A549 (cell line): ENCODE results near the gene INO80. TPM values are rescaled to one million over a fixed set of nuclear protein-coding genes. Genes with fewer than 3 reads are reported as not detected.

Experiments
- ATAC-seq, 2 experiments: fragments of 200-7000 bp in 1 of 2; fragments of >200 bp in 1 of 2; cut with Nextera tagmentation in 1 of 2; cut with Tn5 transposase in 1 of 2; 3 replicates each; pipeline versions ENCODE4 v1.8.0 to v1.9.1; 2018 to 2020; ENCODE audit warnings: mild to moderate bottlenecking in 1 of 2, moderate library complexity in 1 of 2
- CTCF ChIA-PET: fragments of 300-600 bp; sonication (Branson Sonifier 250); formaldehyde crosslinking; extraction: SDS; loops from one replicate; lab custom pipeline; 2021; ENCODE audit warnings: antibody characterized with exemption, inconsistent platforms; lab: Yijun Ruan, JAX
- POLR2A ChIA-PET: fragments of 350-600 bp; formaldehyde crosslinking; extraction: SDS; loops from one replicate; lab custom pipeline; 2021; ENCODE audit warnings: antibody characterized with exemption, inconsistent platforms; lab: Yijun Ruan, JAX
- DNase-seq, 2 experiments: peaks; one replicate each; pipeline versions ENCODE4 v3.0.0 to v3.0.0-alpha.2; 2011 to 2016; ENCODE audit warnings: low read depth in 1 of 2, low spot score in 1 of 2
- FAIRE-seq: peaks from 2 replicates; lab custom pipeline; 2011; peaks lifted over from hg19 to GRCh38; lab: Jason Lieb, UNC
- H3K27ac ChIP-seq, 2 experiments: fragments of >200 bp; sonication (Bioruptor Twin); formaldehyde crosslinking; 3 replicates each; pipeline ENCODE4 v1.5.1; 2016 to 2017
- H3K4me1 ChIP-seq: fragments of >200 bp; sonication (Bioruptor Twin); formaldehyde crosslinking; 3 replicates; pipeline ENCODE4 v1.6.1; 2016
- H3K4me2 ChIP-seq: fragments of >200 bp; sonication (Bioruptor Twin); formaldehyde crosslinking; 3 replicates; pipeline ENCODE4 v1.6.1; 2016
- H3K4me3 ChIP-seq: fragments of >200 bp; sonication (Bioruptor Twin); formaldehyde crosslinking; 3 replicates; pipeline ENCODE4 v1.5.1; 2016
- H3K9me3 ChIP-seq: fragments of >200 bp; sonication (Bioruptor Twin); formaldehyde crosslinking; 3 replicates; pipeline ENCODE4 v1.6.1; 2016
- BHLHE40 ChIP-seq: IDR thresholded peaks from 2 replicates; pipeline ENCODE4 v1.6.1; 2012; ENCODE audit warnings: low read depth, low read length, inconsistent platforms
- CBX2 ChIP-seq: fragments of 200-600 bp; sonication (generic); IDR thresholded peaks from 2 replicates; pipeline ENCODE4 v1.6.1; 2016; ENCODE audit warnings: low read depth, mild to moderate bottlenecking, borderline replicate concordance
- CBX8 ChIP-seq: fragments of 200-600 bp; sonication (generic); IDR thresholded peaks from 2 replicates; pipeline ENCODE4 v1.6.1; 2016
- EHF ChIP-seq: fragments of 250-450 bp; sonication (Bioruptor Pico); IDR thresholded peaks from 2 replicates; pipeline ENCODE4 v1.5.0; 2020; ENCODE audit warnings: mild to moderate bottlenecking
- EHMT2 ChIP-seq: fragments of 200-600 bp; sonication (generic); IDR thresholded peaks from 2 replicates; pipeline ENCODE4 v1.6.1; 2016; ENCODE audit warnings: antibody characterized with exemption, low read depth, mild to moderate bottlenecking, moderate library complexity
- GATA3 ChIP-seq: IDR thresholded peaks from 2 replicates; pipeline ENCODE4 v1.6.1; 2012; ENCODE audit warnings: borderline replicate concordance
- HDAC2 ChIP-seq: fragments of 200-600 bp; sonication (generic); IDR thresholded peaks from 2 replicates; pipeline ENCODE4 v1.6.1; 2016
- HEYL ChIP-seq: fragments of 250-450 bp; sonication (Bioruptor Pico); IDR thresholded peaks from 2 replicates; pipeline ENCODE4 v1.8.0; 2021; ENCODE audit warnings: mild to moderate bottlenecking, moderate library complexity
- MYC ChIP-seq: IDR thresholded peaks from 2 replicates; pipeline ENCODE4 v1.6.1; 2012; ENCODE audit warnings: mild to moderate bottlenecking, inconsistent platforms, low read length, improper control_type of control experiment, borderline replicate concordance
- NR3C1 ChIP-seq: fragments of >200 bp; sonication (Bioruptor Twin); formaldehyde crosslinking; IDR thresholded peaks from 3 replicates; pipeline ENCODE4 v1.6.1; 2017
- RAD21 ChIP-seq, 2 experiments: fragments of >200 bp in 1 of 2; sonication (Bioruptor Twin) in 1 of 2; formaldehyde crosslinking in 1 of 2; IDR thresholded peaks in 1 of 2; conservative IDR thresholded peaks in 1 of 2; 2 replicates in 1 of 2; 3 replicates in 1 of 2; pipeline ENCODE4 v1.6.1; 2012 to 2018; ENCODE audit warnings: inconsistent platforms in 1 of 2
- RCOR1 ChIP-seq: fragments of 150-350 bp; IDR thresholded peaks from 2 replicates; pipeline ENCODE4 v1.6.1; 2014; ENCODE audit warnings: antibody characterized with exemption, low read length, low read depth
- RFX5 ChIP-seq: fragments of 450-650 bp; IDR thresholded peaks from 2 replicates; pipeline ENCODE4 v1.7.1; 2014; ENCODE audit warnings: antibody characterized with exemption, mild to moderate bottlenecking, moderate library complexity
- TFCP2L1 ChIP-seq: fragments of 250-450 bp; sonication (Bioruptor Pico); IDR thresholded peaks from 2 replicates; pipeline ENCODE4 v1.5.0; 2021; ENCODE audit warnings: mild to moderate bottlenecking
- ZC3H11A ChIP-seq: fragments of 450-650 bp; IDR thresholded peaks from 2 replicates; pipeline ENCODE4 v1.6.1; 2014; ENCODE audit warnings: antibody characterized with exemption, mild to moderate bottlenecking
- ZNF302 ChIP-seq: fragments of 250-450 bp; sonication (Bioruptor Pico); IDR thresholded peaks from 2 replicates; pipeline ENCODE4 v1.9.0; 2021; ENCODE audit warnings: inconsistent platforms, mild to moderate bottlenecking, moderate library complexity
- ZSCAN20 ChIP-seq: fragments of 250-450 bp; sonication (Bioruptor Pico); IDR thresholded peaks from 2 replicates; pipeline ENCODE4 v1.8.0; 2022; ENCODE audit warnings: mild to moderate bottlenecking, moderate library complexity
- WGBS: methylation state at CpG from one replicate; pipeline ENCODE4 v1.1.6; 2017; ENCODE audit errors: missing lambda C conversion rate; 5-methylcytosine and 5-hydroxymethylcytosine counted together
- polyA plus RNA-seq, 4 experiments: library from polyadenylated mRNA; depleted of rRNA in 3 of 4; stranded (reverse); fragments of >200 nt; fragmentation: RNase III in 1 of 4; extraction: RNeasy Plus Mini Kit Qiagen cat#74134 plus additional on column Dnase treatment in 1 of 4; gene quantifications; 2 replicates in 3 of 4; 3 replicates in 1 of 4; pipeline ENCODE4 v1.2.3, GENCODE V29; 2011 to 2017
- TF ChIP-seq, protein P1 (sequence below): fragments of >200 bp; sonication (Bioruptor Twin); formaldehyde crosslinking; IDR thresholded peaks from 3 replicates; pipeline ENCODE4 v1.6.1; 2016
- TF ChIP-seq, protein P2 (sequence below): IDR thresholded peaks from 2 replicates; pipeline ENCODE4 v1.6.1; 2012
- TF ChIP-seq, protein P3 (sequence below): fragments of 450-650 bp; IDR thresholded peaks from 2 replicates; pipeline ENCODE4 v1.6.1; 2014; ENCODE audit warnings: antibody characterized with exemption
- TF ChIP-seq, protein P4 (sequence below): fragments of 250-450 bp; sonication (Bioruptor Pico); IDR thresholded peaks from 2 replicates; pipeline ENCODE4 v1.5.0; 2021; ENCODE audit warnings: mild to moderate bottlenecking, moderate library complexity, borderline replicate concordance

INO80 gene
- polyA plus RNA-seq, 2 of the 4 experiments (the other 2 are of a cell fraction), result 6.7 to 10.9 TPM

DNA sequence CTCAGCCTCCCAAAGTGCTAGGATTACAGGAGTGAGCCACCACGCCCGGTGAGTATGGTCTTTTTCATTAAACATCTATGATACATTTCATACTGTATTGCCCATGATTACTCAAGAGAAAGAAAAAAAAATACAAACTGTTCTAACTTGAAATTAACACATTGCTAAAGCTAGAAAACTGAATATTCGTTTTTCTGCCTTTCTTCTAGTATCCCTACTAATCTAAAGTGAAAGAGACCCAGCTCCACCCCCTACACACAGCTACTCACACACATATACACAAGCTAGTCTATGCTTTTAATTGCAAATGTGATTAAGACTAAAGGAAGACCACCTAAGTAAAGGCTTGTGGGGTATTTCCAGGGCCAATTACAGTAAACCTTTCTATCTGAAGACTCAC is 43.1 kb downstream of the INO80 start:
- no peak overlapping the region for H3K27ac ChIP-seq
- 95% methylated on average over 3 of the region's 3 CpGs for WGBS
- H3K4me1 ChIP-seq, result no peaks in the 10 kb centered on the region
- H3K4me3 ChIP-seq, result no peak overlapping the region
- FAIRE-seq (no peak), DNase-seq (no peak)
- no peak overlapping the region for H3K4me2 ChIP-seq
- POLR2A ChIA-PET, result no interaction called here
- TF ChIP-seq, protein P1, sequence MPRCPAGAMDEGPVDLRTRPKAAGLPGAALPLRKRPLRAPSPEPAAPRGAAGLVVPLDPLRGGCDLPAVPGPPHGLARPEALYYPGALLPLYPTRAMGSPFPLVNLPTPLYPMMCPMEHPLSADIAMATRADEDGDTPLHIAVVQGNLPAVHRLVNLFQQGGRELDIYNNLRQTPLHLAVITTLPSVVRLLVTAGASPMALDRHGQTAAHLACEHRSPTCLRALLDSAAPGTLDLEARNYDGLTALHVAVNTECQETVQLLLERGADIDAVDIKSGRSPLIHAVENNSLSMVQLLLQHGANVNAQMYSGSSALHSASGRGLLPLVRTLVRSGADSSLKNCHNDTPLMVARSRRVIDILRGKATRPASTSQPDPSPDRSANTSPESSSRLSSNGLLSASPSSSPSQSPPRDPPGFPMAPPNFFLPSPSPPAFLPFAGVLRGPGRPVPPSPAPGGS, result no peak
- TF ChIP-seq HEYL (CRISPR knock-in tag), result no peak
- no peak for TF ChIP-seq HDAC2
- no peak for TF ChIP-seq RAD21 (conservative IDR thresholded peaks at IDR 0.05 in 1 of 2, IDR thresholded peaks at IDR 0.05 in 1 of 2)
- TF ChIP-seq CBX2, result no peak
- TF ChIP-seq, protein P2, sequence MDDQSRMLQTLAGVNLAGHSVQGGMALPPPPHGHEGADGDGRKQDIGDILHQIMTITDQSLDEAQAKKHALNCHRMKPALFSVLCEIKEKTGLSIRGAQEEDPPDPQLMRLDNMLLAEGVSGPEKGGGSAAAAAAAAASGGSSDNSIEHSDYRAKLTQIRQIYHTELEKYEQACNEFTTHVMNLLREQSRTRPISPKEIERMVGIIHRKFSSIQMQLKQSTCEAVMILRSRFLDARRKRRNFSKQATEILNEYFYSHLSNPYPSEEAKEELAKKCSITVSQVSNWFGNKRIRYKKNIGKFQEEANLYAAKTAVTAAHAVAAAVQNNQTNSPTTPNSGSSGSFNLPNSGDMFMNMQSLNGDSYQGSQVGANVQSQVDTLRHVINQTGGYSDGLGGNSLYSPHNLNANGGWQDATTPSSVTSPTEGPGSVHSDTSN, result no peak
- TF ChIP-seq ZSCAN20 (CRISPR knock-in tag), result no peak
- TF ChIP-seq, protein P3, sequence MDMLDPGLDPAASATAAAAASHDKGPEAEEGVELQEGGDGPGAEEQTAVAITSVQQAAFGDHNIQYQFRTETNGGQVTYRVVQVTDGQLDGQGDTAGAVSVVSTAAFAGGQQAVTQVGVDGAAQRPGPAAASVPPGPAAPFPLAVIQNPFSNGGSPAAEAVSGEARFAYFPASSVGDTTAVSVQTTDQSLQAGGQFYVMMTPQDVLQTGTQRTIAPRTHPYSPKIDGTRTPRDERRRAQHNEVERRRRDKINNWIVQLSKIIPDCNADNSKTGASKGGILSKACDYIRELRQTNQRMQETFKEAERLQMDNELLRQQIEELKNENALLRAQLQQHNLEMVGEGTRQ, result no peak
- TF ChIP-seq, all 56 proteins: peak for 0
- no peak for ATAC-seq
- CTCF ChIA-PET, result interaction anchor here (1.2 to 1.5 kb wide), 2 partner anchors 167 to 531 kb away, joined by 3 read pairs; no protein-coding TSS in a partner anchor
- no peaks in the 10 kb centered on the region for H3K9me3 ChIP-seq

DNA sequence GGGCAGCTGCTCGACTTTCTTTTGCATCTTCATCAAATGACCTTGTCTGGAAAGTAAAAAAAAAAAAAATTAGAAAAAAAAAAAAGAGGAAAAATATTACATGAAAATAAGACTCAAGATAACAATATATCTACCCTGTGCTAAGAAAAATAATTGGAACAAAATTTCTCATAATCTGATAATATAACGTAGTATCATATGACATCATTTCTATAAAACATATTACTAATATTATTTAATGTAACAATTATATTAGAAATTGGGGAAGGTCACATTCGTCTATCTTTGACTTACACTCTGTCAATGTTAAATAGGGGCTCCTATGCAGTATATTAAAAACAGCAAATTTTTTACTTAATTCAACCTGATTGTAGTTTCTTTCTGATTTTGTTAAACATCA is 44.1 kb downstream of the INO80 start:
- POLR2A ChIA-PET, result no interaction called here
- TF ChIP-seq ZC3H11A, result no peak
- TF ChIP-seq, all 56 proteins: peak for 0
- H3K4me1 ChIP-seq, result no peaks in the 10 kb centered on the region
- no peak for ATAC-seq
- FAIRE-seq, result no peak
- no peak for DNase-seq
- no peak overlapping the region for H3K4me3 ChIP-seq
- WGBS, result 94% methylated on average over 3 of the region's 3 CpGs
- CTCF ChIA-PET, result interaction anchor here (1.2 kb wide), 1 partner anchor 532 kb away, joined by 3 read pairs; no protein-coding TSS in a partner anchor
- no peaks in the 10 kb centered on the region for H3K9me3 ChIP-seq
- H3K4me2 ChIP-seq, result no peak overlapping the region
- H3K27ac ChIP-seq, result no peak overlapping the region

DNA sequence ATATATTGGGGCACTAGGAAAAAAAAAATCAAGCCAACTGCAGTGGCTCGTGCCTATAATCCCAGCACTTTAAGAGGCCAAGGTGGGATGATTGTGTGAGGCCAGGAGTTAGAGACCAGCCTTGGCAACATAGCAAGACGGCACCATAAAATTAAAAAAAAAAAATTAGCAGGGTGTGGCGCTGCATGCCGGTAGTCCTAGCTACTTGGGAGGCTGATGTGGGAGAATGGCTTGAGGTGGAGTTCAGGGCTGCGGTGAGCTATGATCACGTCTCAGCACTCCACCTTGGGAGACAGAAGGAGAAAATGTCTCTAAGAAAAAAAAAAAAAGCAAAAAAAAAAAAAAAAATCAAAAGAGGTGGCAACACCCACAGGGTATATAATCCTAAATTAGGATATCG is 49.6 kb downstream of the INO80 start:
- ChIA-PET CTCF (interaction anchor here (0.6 kb wide), 2 partner anchors 31 to 231 kb away, joined by 3 read pairs; no protein-coding TSS in a partner anchor), POLR2A (interaction anchor here (1.2 kb wide), 1 partner anchor 50 kb away, joined by 3 read pairs; the partner anchor contains the start of gene INO80)
- DNase-seq, result no peak
- no peak overlapping the region for H3K27ac ChIP-seq
- ATAC-seq, result no peak
- 88% methylated on average over 7 of the region's 7 CpGs for WGBS
- no peak overlapping the region for H3K4me2 ChIP-seq
- H3K4me1 ChIP-seq, result no peaks in the 10 kb centered on the region
- peaks cover 14% of the 10 kb centered on the region for H3K9me3 ChIP-seq
- FAIRE-seq, result no peak
- TF ChIP-seq HEYL (CRISPR knock-in tag), result no peak
- no peak for TF ChIP-seq RCOR1
- TF ChIP-seq, protein P2, result no peak
- no peak for TF ChIP-seq ZNF302 (CRISPR knock-in tag)
- no peak for TF ChIP-seq MYC
- no peak for TF ChIP-seq EHF (CRISPR knock-in tag)
- TF ChIP-seq CBX8, result no peak
- no peak for TF ChIP-seq ZC3H11A
- no peak for TF ChIP-seq BHLHE40
- TF ChIP-seq RAD21 (conservative IDR thresholded peaks at IDR 0.05 in 1 of 2, IDR thresholded peaks at IDR 0.05 in 1 of 2), result no peak
- TF ChIP-seq, protein P4, sequence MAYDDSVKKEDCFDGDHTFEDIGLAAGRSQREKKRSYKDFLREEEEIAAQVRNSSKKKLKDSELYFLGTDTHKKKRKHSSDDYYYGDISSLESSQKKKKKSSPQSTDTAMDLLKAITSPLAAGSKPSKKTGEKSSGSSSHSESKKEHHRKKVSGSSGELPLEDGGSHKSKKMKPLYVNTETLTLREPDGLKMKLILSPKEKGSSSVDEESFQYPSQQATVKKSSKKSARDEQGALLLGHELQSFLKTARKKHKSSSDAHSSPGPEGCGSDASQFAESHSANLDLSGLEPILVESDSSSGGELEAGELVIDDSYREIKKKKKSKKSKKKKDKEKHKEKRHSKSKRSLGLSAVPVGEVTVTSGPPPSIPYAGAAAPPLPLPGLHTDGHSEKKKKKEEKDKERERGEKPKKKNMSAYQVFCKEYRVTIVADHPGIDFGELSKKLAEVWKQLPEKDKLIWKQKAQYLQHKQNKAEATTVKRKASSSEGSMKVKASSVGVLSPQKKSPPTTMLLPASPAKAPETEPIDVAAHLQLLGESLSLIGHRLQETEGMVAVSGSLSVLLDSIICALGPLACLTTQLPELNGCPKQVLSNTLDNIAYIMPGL (CRISPR knock-in tag), result no peak
- TF ChIP-seq GATA3, result no peak
- TF ChIP-seq RFX5, result no peak
- TF ChIP-seq NR3C1, result no peak
- no peak for TF ChIP-seq TFCP2L1 (CRISPR knock-in tag)
- no peak for TF ChIP-seq EHMT2
- H3K4me3 ChIP-seq, result no peak overlapping the region
